Left lung (tissue), 10 donors: ENCODE results near the gene TASP1. TPM values are rescaled to one million over a fixed set of nuclear protein-coding genes. Genes with fewer than 3 reads are reported as not detected.

Experiments used
- ATAC-seq: fragments of 200-7000 bp; cut with Tn5 transposase; one replicate; pipeline ENCODE4 v1.9.1; 2020; ENCODE audit warnings: moderate library complexity
- DNase-seq, 4 donors: peaks; one replicate each; pipeline ENCODE4 v3.0.0-alpha.2; 2013 to 2020
- H3K27ac ChIP-seq, 2 donors: fragments of 200-600 bp; sonication (generic) in 1 of 2; one replicate each; pipeline versions ENCODE4 v1.5.0 to v1.8.0; 2020 to 2021
- H3K27me3 ChIP-seq, 2 donors: fragments of 200-600 bp; sonication (generic) in 1 of 2; one replicate each; pipeline versions ENCODE4 v1.5.0 to v1.8.0; 2020 to 2021
- H3K36me3 ChIP-seq, 2 donors: fragments of 200-600 bp; sonication (generic) in 1 of 2; one replicate each; pipeline versions ENCODE4 v1.5.0 to v1.8.0; 2020 to 2021
- H3K4me1 ChIP-seq, 2 donors: fragments of 200-600 bp; one replicate each; pipeline ENCODE4 v1.8.0; 2021
- H3K4me3 ChIP-seq, 2 donors: fragments of 200-600 bp; sonication (generic) in 1 of 2; one replicate each; pipeline versions ENCODE4 v1.5.0 to v1.8.0; 2020 to 2021; ENCODE audit warnings: mild to moderate bottlenecking in 1 of 2
- H3K9me3 ChIP-seq, 2 donors: fragments of 200-600 bp; sonication (generic) in 1 of 2; one replicate each; pipeline versions ENCODE4 v1.5.0 to v1.8.0; 2020 to 2021
- CTCF ChIP-seq, 2 donors: fragments of 200-600 bp; sonication (generic) in 1 of 2; IDR thresholded peaks; one replicate each; pipeline versions ENCODE4 v1.5.0 to v1.8.0; 2021; ENCODE audit warnings: antibody characterized with exemption in 2 of 2
- intact Hi-C, 2 donors: fragments of 100-400 bp; cut with DNase I; formaldehyde crosslinking; loops; one replicate each; pipeline versions ENCODE4 v1.11.2 to v1.14.2; 2022
- polyA plus RNA-seq, 6 donors: library from polyadenylated mRNA; unstranded; fragments of 120-200 nt; gene quantifications; one replicate each; pipeline ENCODE4 v1.2.1, GENCODE V29; 2013; ENCODE audit not compliant: insufficient read length in 6 of 6
- total RNA-seq, 2 donors: library from RNA; stranded (reverse); fragmentation: NEBNext Ultra II Directional; extraction: Animal tissue kit (Norgen Biotek cat#: 25700); gene quantifications; one replicate each; pipeline ENCODE4 v1.2.1, GENCODE V29; 2021
- donor health status: DM: no; HTN: yes; CAD: no.
- donor health status: DM: no; HTN: no; CAD: no.

TASP1 gene
- total and polyA plus RNA-seq, 8 donors = 12.9 to 19.9 (median 17.3) TPM

- no peak for TF ChIP-seq CTCF (IDR thresholded peaks at IDR 0.05)
- DNase-seq (no peak), ATAC-seq (no peak)
- H3K9me3 ChIP-seq = no peaks in the 10 kb centered on the region
- no peaks in the 10 kb centered on the region for H3K27me3 ChIP-seq
- no peak overlapping the region for H3K4me3 ChIP-seq
- no peak overlapping the region for H3K27ac ChIP-seq
- H3K36me3 ChIP-seq = no peaks in the 10 kb centered on the region
- intact Hi-C loops = no loop called here
- H3K4me1 ChIP-seq = no peaks in the 10 kb centered on the region
Observed at GRCh38 chr20:13397300-13397724, 241.4 kb downstream of the TASP1 start.

GRCh38 chr20:13396826-13397225, 241.9 kb downstream of the TASP1 start:
- Histone ChIP-seq H3K4me3 (no peak overlapping the region), H3K36me3 (no peaks in the 10 kb centered on the region), H3K27me3 (no peaks in the 10 kb centered on the region), H3K27ac (no peak overlapping the region), H3K4me1 (no peaks in the 10 kb centered on the region), H3K9me3 (no peaks in the 10 kb centered on the region)
- no peak for ATAC-seq
- DNase-seq = no peak
- TF ChIP-seq CTCF (IDR thresholded peaks at IDR 0.05) = no peak
- intact Hi-C loops = no loop called here

- ATAC-seq = no peak
- intact Hi-C loops = no loop called here
- no peak overlapping the region for H3K27ac ChIP-seq
Observed at GRCh38 chr20:13396022-13396421, 242.7 kb downstream of the TASP1 start.

GRCh38 chr20:13395232-13395631, 243.5 kb downstream of the TASP1 start:
- Histone ChIP-seq H3K27me3 (no peaks in the 10 kb centered on the region), H3K27ac (no peak overlapping the region), H3K9me3 (no peaks in the 10 kb centered on the region), H3K36me3 (peaks cover 0 to 4% of the 10 kb centered on the region in 2 donors), H3K4me3 (no peak overlapping the region), H3K4me1 (no peaks in the 10 kb centered on the region)
- no peak for TF ChIP-seq CTCF (IDR thresholded peaks at IDR 0.05)
- no peak for DNase-seq
- intact Hi-C loops = no loop called here
- no peak for ATAC-seq

More at GRCh38 chr20:13396022-13396421, 242.7 kb downstream of the TASP1 start:
- H3K4me1 ChIP-seq = no peaks in the 10 kb centered on the region
- no peak for DNase-seq
- peaks cover 0 to 2% of the 10 kb centered on the region in 2 donors for H3K36me3 ChIP-seq
- H3K9me3 ChIP-seq = no peaks in the 10 kb centered on the region
- TF ChIP-seq CTCF (IDR thresholded peaks at IDR 0.05) = no peak
- no peak overlapping the region for H3K4me3 ChIP-seq
- H3K27me3 ChIP-seq = no peaks in the 10 kb centered on the region

GRCh38 chr20:13392391-13392790, 246.3 kb downstream of the TASP1 start:
- intact Hi-C loops = no loop called here
- H3K27me3 ChIP-seq = no peaks in the 10 kb centered on the region
- DNase-seq = no peak
- no peak for TF ChIP-seq CTCF (IDR thresholded peaks at IDR 0.05)
- no peak overlapping the region for H3K4me3 ChIP-seq
- peaks cover 0 to 3% of the 10 kb centered on the region in 2 donors for H3K9me3 ChIP-seq
- H3K27ac ChIP-seq = no peak overlapping the region
- H3K36me3 ChIP-seq = peaks cover 0 to 10% of the 10 kb centered on the region in 2 donors
- H3K4me1 ChIP-seq = no peaks in the 10 kb centered on the region
- ATAC-seq = no peak
